Heart right ventricle (tissue), 16 donors: ENCODE results near the gene MYH11. TPM values are rescaled to one million over a fixed set of nuclear protein-coding genes. Genes with fewer than 3 reads are reported as not detected.
"Not testable (repeated sequence)": the region's sequence is repeated elsewhere in the genome, so short reads cannot be mapped to it uniquely, and the experiment has no call there.

Experiments used
- ATAC-seq, 8 donors: fragments of 200-7000 bp; cut with Tn5 transposase; one replicate each; pipeline ENCODE4 v1.9.1; 2020; ENCODE audit warnings: mild to moderate bottlenecking in 8 of 8, moderate library complexity in 8 of 8, moderate number of reproducible peaks in 1 of 8
- DNase-seq, 2 donors: peaks; one replicate each; pipeline ENCODE4 v3.0.0-alpha.2; 2020
- H3K27ac ChIP-seq, 10 donors: fragments of 200-600 bp; sonication (generic) in 2 of 10; one replicate each; pipeline versions ENCODE4 v1.5.0 to v1.8.0; 2020 to 2022; ENCODE audit warnings: mild to moderate bottlenecking in 3 of 10
- H3K27me3 ChIP-seq, 7 donors: fragments of 200-600 bp; one replicate each; pipeline ENCODE4 v1.8.0; 2021 to 2022; ENCODE audit warnings: mild to moderate bottlenecking in 2 of 7
- H3K36me3 ChIP-seq, 9 donors: fragments of 200-600 bp; sonication (generic) in 1 of 9; one replicate each; pipeline versions ENCODE4 v1.5.0 to v1.8.0; 2020 to 2022; ENCODE audit warnings: mild to moderate bottlenecking in 2 of 9
- H3K4me1 ChIP-seq, 9 donors: fragments of 200-600 bp; sonication (generic) in 1 of 9; one replicate each; pipeline versions ENCODE4 v1.5.0 to v1.8.0; 2020 to 2022; ENCODE audit warnings: mild to moderate bottlenecking in 4 of 9
- H3K4me3 ChIP-seq, 10 donors: fragments of 200-600 bp; sonication (generic) in 2 of 10; one replicate each; pipeline versions ENCODE4 v1.5.0 to v1.8.0; 2020 to 2022; ENCODE audit warnings: mild to moderate bottlenecking in 7 of 10, moderate library complexity in 2 of 10
- H3K9me3 ChIP-seq, 11 donors: fragments of 200-600 bp in 10 of 11; sonication (generic) in 2 of 11; one replicate each; pipeline versions ENCODE4 v1.5.0 to v1.8.0; 2013 to 2022; ENCODE audit warnings: mild to moderate bottlenecking in 2 of 11, control low read depth in 1 of 11, moderate library complexity in 1 of 11
- WGBS, 2 donors: extraction: QIAGEN DNeasy Blood & Tissue Kit; methylation state at CpG; one replicate each; pipeline ENCODE4 v1.1.7; 2013; ENCODE audit warnings: inconsistent platforms in 1 of 2; 5-methylcytosine and 5-hydroxymethylcytosine counted together
- intact Hi-C, 10 donors: fragments of 100-400 bp; cut with DNase I; formaldehyde crosslinking; loops; one replicate each; pipeline versions ENCODE4 v1.11.1 to v1.14.2; 2022
- polyA plus RNA-seq, 2 donors: library from polyadenylated mRNA; stranded (reverse); fragments of 200-250 nt; gene quantifications; one replicate each; pipeline ENCODE4 v1.2.3, GENCODE V29; 2013
- total RNA-seq, 10 donors: library from RNA; stranded (reverse); fragmentation: NEBNext Ultra II Directional in 3 of 10; extraction: Animal tissue kit (Norgen Biotek cat#: 25700) in 3 of 10; gene quantifications; one replicate each; pipeline versions ENCODE4 v1.2.1 to v1.2.4, GENCODE V29; 2021 to 2023
- TF ChIP-seq, protein P1 (sequence below), 9 donors: fragments of 200-600 bp; sonication (generic) in 2 of 9; IDR thresholded peaks; one replicate each; pipeline versions ENCODE4 v1.5.0 to v1.8.0; 2021 to 2022; ENCODE audit warnings: antibody characterized with exemption in 9 of 9, mild to moderate bottlenecking in 5 of 9, moderate library complexity in 1 of 9
- donor health status: Arrhythmogenic right ventricular cardiomyopathy.
- donor health status: ischemic (EF 13 %, LVEDD 7.1; RV severe dilation, severe dysfunction).
- donor health status: healthy with polysubstance abuse.
- donor health status: DM: no; HTN: yes; CAD: no.
- donor health status: DM: no; HTN: no; CAD: no.
- donor health status: ischemic (EF 25% LVEDD 6.9; RV normal size, moderate dysfunction).
- donor health status: ischemic (EF 25% LVEDD 5.7; RV mildly dilated, moderate dysfunction).
- donor health status: healthy.
- donor health status: DM: yes; HTN: yes; CAD: no.
- donor health status: Ischemic cardiomyopathy.
- donor health status: ischemic (EF 35%, LVEDD 5.7; RV mildly dilated, moderate dysfunction).
- donor health status: nonischemic (EF 11% LVEDD 7.7; RV severe dilation, severe dysfunction).
- donor health status: DM: yes; HTN: yes; CAD: no.
- donor health status: PGD.
- donor health status: ischemic (EF 29% LVEDD 5.4; RV normal size, mild dysfunction).
- donor health status: nonischemic (EF 23%, LVEDD 6.1; RV moderate dilation, normal function).

Gene MYH11
- total and polyA plus RNA-seq, 12 donors = 9.8 to 46.7 (median 23.5) TPM

DNA sequence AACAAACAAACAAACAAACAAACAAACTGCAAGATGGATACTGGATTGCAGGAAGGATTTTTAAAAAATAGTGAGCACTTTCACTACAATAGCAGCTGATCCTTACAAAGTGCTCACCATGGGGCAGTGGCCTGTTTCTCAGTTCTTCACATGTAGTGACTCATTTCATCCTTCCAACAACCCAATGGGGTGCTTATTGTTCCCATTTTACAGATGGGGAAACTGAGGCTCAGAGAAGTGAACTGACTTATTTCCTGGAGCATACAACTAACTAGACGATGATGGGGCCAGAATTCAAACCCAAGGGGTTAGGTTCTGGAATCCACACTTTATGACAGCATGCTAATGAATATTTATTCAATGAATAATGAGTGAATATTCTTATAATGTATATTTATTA, 61.2 kb downstream of the MYH11 start:
- ATAC-seq (no peak), DNase-seq (no peak)
- Histone ChIP-seq H3K27me3 (no peaks in the 10 kb centered on the region), H3K4me1 (peaks cover 0 to 15% (median 0%) of the 10 kb centered on the region in 9 donors), H3K36me3 (no peaks in the 10 kb centered on the region), H3K27ac (no peak overlapping the region), H3K4me3 (no peak overlapping the region), H3K9me3 (peaks cover 0 to 15% (median 7%) of the 10 kb centered on the region in 11 donors)
- 84 to 92% methylated on average over 1 of the region's 1 CpG for WGBS, 2 donors
- intact Hi-C loops = no loop called here
- TF ChIP-seq, protein P1, sequence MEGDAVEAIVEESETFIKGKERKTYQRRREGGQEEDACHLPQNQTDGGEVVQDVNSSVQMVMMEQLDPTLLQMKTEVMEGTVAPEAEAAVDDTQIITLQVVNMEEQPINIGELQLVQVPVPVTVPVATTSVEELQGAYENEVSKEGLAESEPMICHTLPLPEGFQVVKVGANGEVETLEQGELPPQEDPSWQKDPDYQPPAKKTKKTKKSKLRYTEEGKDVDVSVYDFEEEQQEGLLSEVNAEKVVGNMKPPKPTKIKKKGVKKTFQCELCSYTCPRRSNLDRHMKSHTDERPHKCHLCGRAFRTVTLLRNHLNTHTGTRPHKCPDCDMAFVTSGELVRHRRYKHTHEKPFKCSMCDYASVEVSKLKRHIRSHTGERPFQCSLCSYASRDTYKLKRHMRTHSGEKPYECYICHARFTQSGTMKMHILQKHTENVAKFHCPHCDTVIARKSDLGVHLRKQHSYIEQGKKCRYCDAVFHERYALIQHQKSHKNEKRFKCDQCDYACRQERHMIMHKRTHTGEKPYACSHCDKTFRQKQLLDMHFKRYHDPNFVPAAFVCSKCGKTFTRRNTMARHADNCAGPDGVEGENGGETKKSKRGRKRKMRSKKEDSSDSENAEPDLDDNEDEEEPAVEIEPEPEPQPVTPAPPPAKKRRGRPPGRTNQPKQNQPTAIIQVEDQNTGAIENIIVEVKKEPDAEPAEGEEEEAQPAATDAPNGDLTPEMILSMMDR (IDR thresholded peaks at IDR 0.05) = no peak

DNA sequence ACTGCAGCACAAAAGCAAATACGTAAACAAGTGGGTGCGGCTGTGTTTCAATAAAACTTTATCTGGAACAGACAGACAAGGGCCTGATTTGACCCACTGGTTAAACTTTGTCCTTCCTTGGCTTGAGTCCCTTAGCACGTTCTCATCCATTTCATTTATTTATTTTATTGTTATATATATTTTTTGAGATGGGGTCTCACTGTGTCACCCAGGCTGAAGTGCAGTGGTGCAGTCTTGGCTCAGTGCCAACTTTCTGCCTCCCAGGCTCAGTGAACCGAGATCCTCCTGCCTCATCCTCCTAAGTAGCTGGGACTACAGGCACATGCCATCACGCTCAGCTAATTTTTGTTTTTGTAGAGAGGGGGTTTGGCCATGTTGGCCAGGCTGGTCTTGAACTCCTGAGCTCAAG, 64.3 kb downstream of the MYH11 start:
- intact Hi-C loops = no loop called here
- Histone ChIP-seq H3K9me3 (peaks cover 0 to 15% (median 7%) of the 10 kb centered on the region in 11 donors), H3K27me3 (no peaks in the 10 kb centered on the region), H3K4me3 (no peak overlapping the region), H3K27ac (no peak overlapping the region), H3K4me1 (peaks cover 0 to 18% (median 0%) of the 10 kb centered on the region in 9 donors), H3K36me3 (no peaks in the 10 kb centered on the region)
- WGBS, 2 donors = 85 to 88% methylated on average over 5 of the region's 5 CpGs
- no peak for DNase-seq
- no peak for ATAC-seq
- TF ChIP-seq, protein P1 (IDR thresholded peaks at IDR 0.05) = no peak

- intact Hi-C loops = no loop called here
- no peak overlapping the region for H3K27ac ChIP-seq
- peaks cover 0 to 18% (median 0%) of the 10 kb centered on the region in 9 donors for H3K4me1 ChIP-seq
- TF ChIP-seq, protein P1 (IDR thresholded peaks at IDR 0.05) = no peak
- no peaks in the 10 kb centered on the region for H3K9me3 ChIP-seq
- no peak overlapping the region for H3K4me3 ChIP-seq
- DNase-seq (no peak), ATAC-seq (no peak)
- H3K36me3 ChIP-seq = no peaks in the 10 kb centered on the region
- H3K27me3 ChIP-seq = no peaks in the 10 kb centered on the region
- WGBS, 2 donors = 49 to 58% methylated on average over 4 of the region's 4 CpGs
Measured at GRCh38 chr16:15790458-15790857, 66.4 kb downstream of the MYH11 start.

GRCh38 chr16:15789816-15790215, 67.0 kb downstream of the MYH11 start:
- H3K4me3 ChIP-seq, intact Hi-C loops, H3K36me3 ChIP-seq, ATAC-seq, H3K9me3 ChIP-seq, H3K27me3 ChIP-seq, H3K27ac ChIP-seq, DNase-seq: not testable (repeated sequence)
- WGBS, 2 donors = 73 to 82% methylated on average over 5 of the region's 5 CpGs
- peaks cover 0 to 18% (median 0%) of the 10 kb centered on the region in 9 donors for H3K4me1 ChIP-seq

DNA sequence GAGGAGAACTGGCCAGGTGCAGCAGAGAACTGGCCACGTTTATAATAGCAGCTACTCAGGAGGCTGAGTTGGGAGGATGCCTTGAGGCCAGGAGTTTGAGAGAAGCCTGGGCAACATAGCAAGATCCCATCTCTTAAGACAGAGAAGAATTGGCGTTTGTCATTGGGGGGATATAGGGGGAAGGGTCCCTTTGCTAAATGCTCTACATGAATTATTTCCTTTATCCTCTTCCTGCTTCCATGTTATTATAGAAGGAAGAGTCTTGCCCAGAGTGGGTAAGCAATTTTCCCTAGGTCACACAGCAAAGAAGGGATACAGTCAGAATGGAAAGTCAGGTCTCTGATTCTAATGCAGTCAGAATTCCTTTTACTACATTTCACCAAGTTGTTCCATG, 68.0 kb downstream of the MYH11 start:
- no peak for ATAC-seq
- no peak overlapping the region for H3K27ac ChIP-seq

More for the DNA sequence above, 68.0 kb downstream of the MYH11 start:
- Histone ChIP-seq H3K4me1 (peaks cover 0 to 9% (median 0%) of the 10 kb centered on the region in 9 donors), H3K27me3 (no peaks in the 10 kb centered on the region), H3K4me3 (no peak overlapping the region), H3K36me3 (no peaks in the 10 kb centered on the region), H3K9me3 (no peaks in the 10 kb centered on the region)
- 72 to 84% methylated on average over 2 of the region's 2 CpGs for WGBS, 2 donors
- DNase-seq = no peak
- intact Hi-C loops = no loop called here
- TF ChIP-seq, protein P1 (IDR thresholded peaks at IDR 0.05) = no peak
